ENCODE data around the gene MTERF1. TPM values are rescaled to one million over a fixed set of nuclear protein-coding genes. Genes with fewer than 3 reads are reported as not detected.
A peak's percentile ranks its signal among the peaks of the same experiment; 100 is the strongest.

Gene MTERF1
- total RNA-seq, 1 donor from 2014 or later, result 19.5 TPM

DNA sequence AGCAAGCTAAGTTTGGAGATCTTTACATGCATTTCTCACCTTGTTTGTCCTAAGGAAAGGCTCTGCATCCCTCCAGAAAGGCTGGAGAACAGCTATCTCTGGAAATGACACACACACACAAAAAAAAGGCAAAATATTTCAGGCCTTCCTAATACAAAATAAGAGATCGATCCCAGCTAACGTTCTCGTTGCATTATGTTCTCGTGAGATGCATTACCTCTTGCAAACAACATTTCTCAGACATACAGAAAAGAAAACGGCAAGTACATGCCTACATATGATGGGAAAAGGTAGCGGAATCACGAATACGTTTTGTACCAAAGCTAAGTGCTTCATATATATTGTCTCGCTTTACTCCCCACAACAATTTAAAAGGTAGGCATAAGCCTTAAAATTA lies 488 bp downstream of the MTERF1 start:
- H3K4me3 Mint-ChIP-seq (ENCODE audit: low read depth), result peak overlapping the region; percentile 97
- DNase-seq (ENCODE audit: low spot score, unreplicated experiment), result no peak
- peak overlapping the region; percentile 95 for H3K27ac Mint-ChIP-seq
- H3K36me3 Mint-ChIP-seq (ENCODE audit: insufficient read depth), result peaks cover 12% of the 10 kb centered on the region
- no peaks in the 10 kb centered on the region for H3K9me3 Mint-ChIP-seq (ENCODE audit: low read depth)
- peaks cover 20% of the 10 kb centered on the region for H3K4me1 Mint-ChIP-seq (ENCODE audit: low read depth)
- H3K27me3 Mint-ChIP-seq, result no peaks in the 10 kb centered on the region
- TF ChIP-seq, protein P1, sequence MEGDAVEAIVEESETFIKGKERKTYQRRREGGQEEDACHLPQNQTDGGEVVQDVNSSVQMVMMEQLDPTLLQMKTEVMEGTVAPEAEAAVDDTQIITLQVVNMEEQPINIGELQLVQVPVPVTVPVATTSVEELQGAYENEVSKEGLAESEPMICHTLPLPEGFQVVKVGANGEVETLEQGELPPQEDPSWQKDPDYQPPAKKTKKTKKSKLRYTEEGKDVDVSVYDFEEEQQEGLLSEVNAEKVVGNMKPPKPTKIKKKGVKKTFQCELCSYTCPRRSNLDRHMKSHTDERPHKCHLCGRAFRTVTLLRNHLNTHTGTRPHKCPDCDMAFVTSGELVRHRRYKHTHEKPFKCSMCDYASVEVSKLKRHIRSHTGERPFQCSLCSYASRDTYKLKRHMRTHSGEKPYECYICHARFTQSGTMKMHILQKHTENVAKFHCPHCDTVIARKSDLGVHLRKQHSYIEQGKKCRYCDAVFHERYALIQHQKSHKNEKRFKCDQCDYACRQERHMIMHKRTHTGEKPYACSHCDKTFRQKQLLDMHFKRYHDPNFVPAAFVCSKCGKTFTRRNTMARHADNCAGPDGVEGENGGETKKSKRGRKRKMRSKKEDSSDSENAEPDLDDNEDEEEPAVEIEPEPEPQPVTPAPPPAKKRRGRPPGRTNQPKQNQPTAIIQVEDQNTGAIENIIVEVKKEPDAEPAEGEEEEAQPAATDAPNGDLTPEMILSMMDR (IDR thresholded peaks at IDR 0.05; ENCODE audit: unreplicated experiment), result no peak

DNA sequence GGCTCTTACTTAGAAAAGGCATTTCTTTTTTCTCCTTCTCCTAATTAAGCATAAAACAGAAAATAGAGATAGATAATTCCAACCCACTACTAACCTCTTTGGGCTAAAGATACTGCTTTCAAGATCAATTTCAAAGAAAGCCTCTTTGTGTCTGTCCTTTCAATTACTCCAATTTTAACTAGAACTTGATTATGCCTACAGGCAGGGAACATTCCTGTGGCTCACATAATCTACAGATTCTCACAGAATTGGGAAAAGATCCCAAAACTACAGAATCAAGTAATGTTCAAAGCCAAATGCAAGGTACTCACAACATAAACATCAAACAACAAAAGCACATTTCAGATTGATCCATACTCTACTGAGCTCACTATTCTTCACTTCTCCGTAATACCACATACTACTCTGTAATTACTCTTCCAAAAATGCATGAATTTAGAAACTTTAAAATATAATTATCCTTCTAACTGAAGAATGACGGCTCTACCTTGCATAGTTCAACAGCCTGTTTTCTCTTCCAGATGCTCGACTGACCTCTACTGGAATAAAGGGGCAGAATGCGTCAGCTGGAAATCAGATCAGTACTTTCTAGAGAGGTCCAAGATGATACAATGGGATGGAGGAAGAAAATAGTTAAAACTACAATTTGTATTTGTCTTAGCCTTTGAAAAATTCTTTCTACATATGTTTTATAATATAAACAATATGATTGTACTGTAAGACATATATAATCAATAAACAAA lies 3.9 kb downstream of the MTERF1 start:
- Mint-ChIP-seq H3K4me1 (ENCODE audit: low read depth) (peaks cover 20% of the 10 kb centered on the region), H3K4me3 (ENCODE audit: low read depth) (no peak overlapping the region), H3K27ac (no peak overlapping the region), H3K36me3 (ENCODE audit: insufficient read depth) (peaks cover 17% of the 10 kb centered on the region), H3K27me3 (no peaks in the 10 kb centered on the region), H3K9me3 (ENCODE audit: low read depth) (no peaks in the 10 kb centered on the region)
- no peak for DNase-seq (ENCODE audit: low spot score, unreplicated experiment)
- TF ChIP-seq, protein P1 (IDR thresholded peaks at IDR 0.05; ENCODE audit: unreplicated experiment), result peak; percentile 42

DNA sequence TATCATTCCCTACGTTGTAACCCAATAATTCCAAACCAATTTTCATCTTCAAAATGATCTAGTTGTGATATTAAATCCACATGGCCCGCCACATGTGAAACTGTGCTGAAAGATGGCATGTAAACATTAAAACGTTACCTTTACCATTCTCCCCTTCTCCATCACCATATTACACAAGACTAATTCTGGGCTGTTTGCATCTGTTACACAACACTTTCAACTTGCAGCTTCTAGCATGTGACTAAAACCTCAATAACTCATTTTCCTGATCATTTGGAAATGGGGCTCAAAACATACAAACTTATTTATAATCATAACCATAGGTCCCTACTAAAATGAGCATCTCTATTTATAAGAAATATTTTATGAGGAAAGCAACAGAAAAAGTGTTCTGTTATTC lies 4.7 kb downstream of the MTERF1 start:
- no peak for DNase-seq (ENCODE audit: low spot score, unreplicated experiment)
- TF ChIP-seq, protein P1 (IDR thresholded peaks at IDR 0.05; ENCODE audit: unreplicated experiment), result no peak
- peaks cover 22% of the 10 kb centered on the region for H3K36me3 Mint-ChIP-seq (ENCODE audit: insufficient read depth)
- H3K4me3 Mint-ChIP-seq (ENCODE audit: low read depth), result no peak overlapping the region
- H3K4me1 Mint-ChIP-seq (ENCODE audit: low read depth), result peaks cover 20% of the 10 kb centered on the region
- no peaks in the 10 kb centered on the region for H3K9me3 Mint-ChIP-seq (ENCODE audit: low read depth)
- H3K27ac Mint-ChIP-seq, result no peak overlapping the region
- no peaks in the 10 kb centered on the region for H3K27me3 Mint-ChIP-seq

DNA sequence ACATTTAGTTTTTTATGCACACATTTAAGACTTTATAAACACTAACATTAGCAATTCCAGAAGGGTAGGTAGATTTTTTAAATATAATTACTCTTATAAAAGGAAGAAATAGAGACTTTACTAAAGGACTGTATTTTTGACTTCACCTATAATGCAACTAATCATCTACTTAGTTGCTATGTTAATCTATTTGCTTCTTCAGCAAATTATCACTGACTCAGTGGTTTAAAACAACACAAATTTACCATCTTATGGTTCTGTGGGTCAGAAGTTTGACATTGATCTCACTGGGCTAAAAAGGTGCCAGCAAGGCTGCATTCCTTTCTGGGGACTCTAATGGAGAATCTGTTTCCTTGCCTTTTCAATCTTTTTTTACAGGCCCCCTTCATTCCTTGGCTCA lies 7.6 kb downstream of the MTERF1 start:
- Mint-ChIP-seq H3K27me3 (no peaks in the 10 kb centered on the region), H3K27ac (peak overlapping the region; percentile 21), H3K4me1 (ENCODE audit: low read depth) (peaks cover 5% of the 10 kb centered on the region), H3K36me3 (ENCODE audit: insufficient read depth) (peaks cover 20% of the 10 kb centered on the region), H3K9me3 (ENCODE audit: low read depth) (no peaks in the 10 kb centered on the region), H3K4me3 (ENCODE audit: low read depth) (no peak overlapping the region)
- DNase-seq (ENCODE audit: low spot score, unreplicated experiment), result no peak
- TF ChIP-seq, protein P1 (IDR thresholded peaks at IDR 0.05; ENCODE audit: unreplicated experiment), result no peak

DNA sequence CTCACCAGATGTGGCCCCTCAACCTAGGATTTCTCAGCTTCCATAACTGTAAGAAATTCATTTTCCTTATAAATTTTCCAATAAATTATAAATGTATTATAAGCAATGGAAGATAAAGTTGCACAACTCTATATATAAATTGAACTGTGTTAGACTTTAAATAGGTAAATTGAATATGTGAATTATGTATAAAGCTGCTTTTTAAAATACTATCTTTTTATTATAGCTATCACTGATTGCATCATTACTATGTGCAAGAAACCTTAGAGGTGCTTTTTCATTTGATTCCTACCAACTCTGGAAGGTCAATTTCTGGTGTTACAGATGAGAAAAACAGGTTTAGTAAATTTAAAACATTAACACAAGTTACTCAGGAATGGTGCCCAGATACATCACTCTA lies 8.4 kb downstream of the MTERF1 start:
- Mint-ChIP-seq H3K4me1 (ENCODE audit: low read depth) (no peaks in the 10 kb centered on the region), H3K9me3 (ENCODE audit: low read depth) (no peaks in the 10 kb centered on the region), H3K27ac (no peak overlapping the region), H3K36me3 (ENCODE audit: insufficient read depth) (peaks cover 15% of the 10 kb centered on the region), H3K27me3 (no peaks in the 10 kb centered on the region), H3K4me3 (ENCODE audit: low read depth) (no peak overlapping the region)
- no peak for DNase-seq (ENCODE audit: low spot score, unreplicated experiment)
- TF ChIP-seq, protein P1 (IDR thresholded peaks at IDR 0.05; ENCODE audit: unreplicated experiment), result no peak

Data from progenitor cell of endocrine pancreas (in vitro differentiated cells).